Adipocyte (in vitro differentiated cells): ENCODE data around the gene MAPKAPK3.

Source experiments
- DNase-seq: peaks from one replicate; pipeline ENCODE4 v3.0.0-alpha.2; 2015; ENCODE audit warnings: low read depth
- H3K27me3 ChIP-seq: replicated peaks from 2 replicates; pipeline ENCODE4 v1.7.0; 2013; ENCODE audit warnings: mild to moderate bottlenecking, low read length, moderate library complexity; ENCODE audit not compliant: control insufficient read depth, insufficient read depth
- H3K36me3 ChIP-seq: 2 replicates; pipeline ENCODE4 v1.7.0; 2013; ENCODE audit warnings: low read length, mild to moderate bottlenecking, moderate library complexity; ENCODE audit not compliant: control insufficient read depth, insufficient read depth, severe bottlenecking
- H3K4me1 ChIP-seq: 2 replicates; pipeline ENCODE4 v1.7.0; 2013; ENCODE audit warnings: mild to moderate bottlenecking, low read length, moderate library complexity; ENCODE audit not compliant: control insufficient read depth, insufficient read depth
- H3K4me3 ChIP-seq: 2 replicates; pipeline ENCODE4 v1.7.0; 2013; ENCODE audit warnings: mild to moderate bottlenecking, low read length, moderate library complexity
- H3K9ac ChIP-seq: 2 replicates; pipeline ENCODE4 v1.7.0; 2013; ENCODE audit warnings: mild to moderate bottlenecking, low read length, moderate library complexity
- H3K9me3 ChIP-seq: 2 replicates; pipeline ENCODE4 v1.7.0; 2013; ENCODE audit warnings: mild to moderate bottlenecking, low read length, moderate library complexity; ENCODE audit not compliant: control insufficient read depth

The MAPKAPK3 gene

GRCh38 chr3:50652709-50653108, 35.8 kb downstream of the MAPKAPK3 start:
- Histone ChIP-seq H3K9ac (no peak overlapping the region), H3K4me3 (no peak overlapping the region), H3K36me3 (peaks cover 12% of the 10 kb centered on the region), H3K4me1 (no peaks in the 10 kb centered on the region), H3K9me3 (no peaks in the 10 kb centered on the region), H3K27me3 (no peaks in the 10 kb centered on the region)
- DNase-seq = no peak

DNA sequence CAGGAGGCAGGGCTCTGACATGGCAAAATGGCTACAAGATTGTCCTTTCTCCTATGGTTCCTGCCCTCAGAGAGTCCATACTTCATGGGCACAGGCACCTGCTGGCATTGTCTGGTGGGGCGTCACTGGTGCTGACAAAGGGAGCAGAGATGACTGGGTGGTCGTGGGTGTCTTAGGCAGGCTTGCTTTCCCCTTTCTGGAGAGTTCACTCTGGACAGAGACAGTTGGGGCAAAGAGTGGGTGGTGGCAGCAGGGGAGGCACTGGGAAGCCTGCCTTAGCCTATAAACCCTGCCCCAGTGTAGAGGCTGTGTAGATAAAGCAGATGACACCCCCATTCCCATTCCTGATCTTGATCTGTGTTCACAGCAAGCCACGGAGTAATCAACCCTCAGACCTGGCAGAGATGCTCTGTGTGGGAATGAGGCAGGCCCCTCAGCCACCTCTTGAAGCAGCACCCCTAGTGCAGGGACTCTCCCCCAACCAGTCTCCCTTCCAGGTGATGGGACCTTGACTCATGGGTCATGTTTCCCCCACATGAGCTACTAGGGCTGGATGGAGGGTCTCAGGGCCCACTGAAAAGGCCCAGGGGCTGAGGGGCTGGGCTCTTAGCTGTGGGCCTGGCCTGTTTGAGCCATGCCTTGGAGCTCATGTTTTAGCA, 37.1 kb downstream of the MAPKAPK3 start:
- H3K4me1 ChIP-seq = no peaks in the 10 kb centered on the region
- H3K4me3 ChIP-seq = no peak overlapping the region
- DNase-seq = no peak
- no peaks in the 10 kb centered on the region for H3K9me3 ChIP-seq
- no peaks in the 10 kb centered on the region for H3K36me3 ChIP-seq
- H3K27me3 ChIP-seq = no peaks in the 10 kb centered on the region
- H3K9ac ChIP-seq = no peak overlapping the region

DNA sequence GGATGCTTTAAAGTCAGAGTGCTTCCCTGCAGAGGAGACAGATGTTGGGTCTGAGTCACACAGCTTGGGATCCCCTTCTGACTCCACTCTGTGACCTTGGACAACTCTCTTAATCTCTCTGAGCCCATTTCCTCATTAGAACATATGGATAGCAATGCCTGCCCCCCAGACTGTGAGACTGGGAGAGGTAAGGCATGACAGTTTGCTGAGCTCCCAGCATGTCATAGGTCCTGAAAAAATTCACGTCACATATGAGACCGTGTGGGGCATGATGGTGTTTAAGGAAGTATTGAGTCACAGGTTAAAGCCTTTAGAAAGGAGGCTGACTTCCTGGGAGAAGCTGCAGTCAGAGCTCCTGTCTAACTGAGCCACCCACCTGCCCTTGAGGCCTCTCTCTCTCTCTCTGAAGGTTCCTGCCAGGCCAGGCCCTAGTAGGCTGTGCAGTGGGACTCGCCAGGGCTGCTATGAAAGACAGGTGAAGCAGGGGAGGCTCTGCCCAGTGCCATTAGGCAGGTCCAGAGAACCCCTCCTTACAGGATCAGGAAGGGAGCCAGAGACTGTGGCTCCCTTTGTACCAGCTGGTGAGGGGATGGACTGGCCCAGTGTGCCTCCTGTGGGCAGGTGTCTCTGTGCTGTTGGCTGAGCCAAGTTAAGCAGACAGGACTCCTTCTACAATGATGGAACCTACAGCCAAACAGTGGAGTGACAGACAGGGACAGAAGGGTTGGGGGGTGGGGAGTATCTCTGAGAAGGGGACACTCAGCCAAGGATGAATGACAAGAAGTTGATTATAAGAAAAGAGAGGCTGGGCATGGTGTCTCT, 38.3 kb downstream of the MAPKAPK3 start:
- no peaks in the 10 kb centered on the region for H3K4me1 ChIP-seq
- DNase-seq = no peak
- H3K9ac ChIP-seq = no peak overlapping the region
- no peak overlapping the region for H3K4me3 ChIP-seq
- H3K36me3 ChIP-seq = no peaks in the 10 kb centered on the region
- H3K9me3 ChIP-seq = no peaks in the 10 kb centered on the region
- H3K27me3 ChIP-seq = no peaks in the 10 kb centered on the region

- no peaks in the 10 kb centered on the region for H3K27me3 ChIP-seq
- no peaks in the 10 kb centered on the region for H3K36me3 ChIP-seq
- H3K4me1 ChIP-seq = no peaks in the 10 kb centered on the region
- no peak overlapping the region for H3K4me3 ChIP-seq
- H3K9ac ChIP-seq = no peak overlapping the region
- DNase-seq = no peak
- H3K9me3 ChIP-seq = no peaks in the 10 kb centered on the region
These were observed 39.7 kb downstream of the MAPKAPK3 start for GRCh38 chr3:50656417-50657195.

DNA sequence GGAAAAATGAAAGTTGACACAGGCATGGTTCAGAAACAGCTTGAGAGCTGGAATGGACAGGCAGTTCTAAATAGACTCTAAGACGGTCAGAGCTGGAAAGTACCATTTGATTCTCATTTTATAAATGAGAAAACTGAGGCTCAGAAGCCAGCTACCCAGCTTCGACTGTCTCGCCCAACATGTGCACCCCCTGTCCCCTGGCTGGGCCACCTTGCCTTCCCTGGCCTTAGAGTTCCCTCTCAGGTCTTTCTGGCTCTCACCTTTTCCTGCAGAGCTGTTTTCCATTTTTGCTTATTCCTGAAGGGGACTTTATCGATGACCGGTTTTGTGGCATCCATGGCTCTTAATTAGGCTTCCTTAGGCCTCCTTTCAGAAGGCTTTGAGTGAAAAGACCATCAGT, 40.5 kb downstream of the MAPKAPK3 start:
- no peaks in the 10 kb centered on the region for H3K36me3 ChIP-seq
- H3K4me3 ChIP-seq = no peak overlapping the region
- no peaks in the 10 kb centered on the region for H3K27me3 ChIP-seq
- no peaks in the 10 kb centered on the region for H3K9me3 ChIP-seq
- H3K9ac ChIP-seq = no peak overlapping the region
- no peak for DNase-seq
- H3K4me1 ChIP-seq = no peaks in the 10 kb centered on the region

GRCh38 chr3:50657816-50658215, 40.9 kb downstream of the MAPKAPK3 start:
- Histone ChIP-seq H3K9ac (no peak overlapping the region), H3K4me3 (no peak overlapping the region), H3K27me3 (no peaks in the 10 kb centered on the region), H3K4me1 (no peaks in the 10 kb centered on the region), H3K9me3 (no peaks in the 10 kb centered on the region), H3K36me3 (no peaks in the 10 kb centered on the region)
- no peak for DNase-seq

GRCh38 chr3:50658416-50658815, 41.5 kb downstream of the MAPKAPK3 start:
- DNase-seq = no peak
- Histone ChIP-seq H3K36me3 (no peaks in the 10 kb centered on the region), H3K4me1 (no peaks in the 10 kb centered on the region), H3K9me3 (no peaks in the 10 kb centered on the region), H3K4me3 (no peak overlapping the region), H3K9ac (no peak overlapping the region), H3K27me3 (no peaks in the 10 kb centered on the region)

GRCh38 chr3:50658831-50659230, 41.9 kb downstream of the MAPKAPK3 start:
- DNase-seq = no peak
- H3K9me3 ChIP-seq = no peaks in the 10 kb centered on the region
- no peak overlapping the region for H3K4me3 ChIP-seq
- no peaks in the 10 kb centered on the region for H3K4me1 ChIP-seq
- no peak overlapping the region for H3K9ac ChIP-seq
- no peaks in the 10 kb centered on the region for H3K27me3 ChIP-seq
- H3K36me3 ChIP-seq = no peaks in the 10 kb centered on the region

GRCh38 chr3:50660386-50660785, 43.4 kb downstream of the MAPKAPK3 start:
- no peaks in the 10 kb centered on the region for H3K4me1 ChIP-seq
- DNase-seq = no peak
- no peaks in the 10 kb centered on the region for H3K27me3 ChIP-seq
- no peaks in the 10 kb centered on the region for H3K36me3 ChIP-seq
- H3K9ac ChIP-seq = no peak overlapping the region
- H3K4me3 ChIP-seq = no peak overlapping the region
- no peaks in the 10 kb centered on the region for H3K9me3 ChIP-seq

DNA sequence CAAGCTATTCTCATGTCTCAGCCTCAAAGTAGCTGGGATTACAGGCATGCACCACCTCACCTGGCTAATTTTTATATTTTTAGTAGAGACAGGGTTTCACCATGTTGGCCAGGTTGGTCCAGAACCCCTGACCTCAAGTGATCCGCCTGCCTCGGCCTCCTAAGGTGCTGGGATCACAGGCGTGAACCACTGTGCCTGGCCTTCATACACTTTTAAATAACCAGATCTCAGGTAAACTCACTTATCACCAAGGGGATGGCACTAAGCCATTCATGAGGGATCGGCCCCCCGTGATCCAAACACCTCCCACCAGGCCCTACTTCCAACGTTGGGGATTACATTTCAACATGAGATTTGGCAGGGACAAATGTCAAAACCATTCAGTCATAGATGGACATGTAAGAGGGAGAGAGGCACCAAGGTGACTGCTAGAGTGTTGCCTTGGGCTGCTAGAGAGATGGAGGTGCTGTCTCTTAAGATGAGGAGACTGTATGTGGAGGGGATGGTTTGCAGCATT, 44.4 kb downstream of the MAPKAPK3 start:
- Histone ChIP-seq H3K27me3 (no peaks in the 10 kb centered on the region), H3K9ac (no peak overlapping the region), H3K9me3 (no peaks in the 10 kb centered on the region), H3K36me3 (no peaks in the 10 kb centered on the region), H3K4me3 (no peak overlapping the region), H3K4me1 (peaks cover 3% of the 10 kb centered on the region)
- DNase-seq = no peak

DNA sequence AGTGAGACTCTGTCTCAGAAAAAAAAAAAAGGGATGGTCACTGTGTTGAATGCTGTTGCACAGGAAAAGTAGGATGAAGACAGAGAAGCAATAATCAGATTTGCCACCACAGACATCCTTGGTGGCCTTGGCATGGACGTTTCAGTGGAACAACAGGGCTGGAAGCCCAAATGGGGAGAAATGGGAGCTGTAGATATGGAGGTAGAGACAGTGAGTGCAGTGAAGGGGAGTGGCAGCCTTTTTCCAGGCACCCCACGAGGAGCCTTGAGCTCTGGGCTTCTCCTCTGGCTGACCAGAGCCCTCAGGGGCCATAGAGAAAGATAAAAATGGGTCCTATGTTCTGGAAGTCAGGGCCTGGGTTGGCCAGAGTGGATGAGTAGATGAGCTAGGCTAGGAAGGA, 45.5 kb downstream of the MAPKAPK3 start:
- Histone ChIP-seq H3K9me3 (no peaks in the 10 kb centered on the region), H3K9ac (no peak overlapping the region), H3K36me3 (no peaks in the 10 kb centered on the region), H3K4me1 (peaks cover 12% of the 10 kb centered on the region), H3K4me3 (no peak overlapping the region), H3K27me3 (no peaks in the 10 kb centered on the region)
- DNase-seq = no peak
